ENCODE data around the gene LDB1. TPM values are rescaled to one million over a fixed set of nuclear protein-coding genes. Genes with fewer than 3 reads are reported as not detected.

Gene LDB1
- total and polyA plus RNA-seq, 4 donors = 2.4 to 51.9 (median 10.3) TPM

GRCh38 chr10:102113261-102113955, 6.8 kb downstream of the LDB1 start:
- WGBS = 76% methylated on average over 7 of the region's 7 CpGs
- TF ChIP-seq RAD21 (IDR thresholded peaks at IDR 0.05) = no peak
- TF ChIP-seq RXRA (IDR thresholded peaks at IDR 0.05) = no peak
- TF ChIP-seq TAF1 (conservative IDR thresholded peaks at IDR 0.05) = no peak
- TF ChIP-seq NR2F2 (IDR thresholded peaks at IDR 0.05) = no peak
- Histone ChIP-seq H3K27me3 (ENCODE audit: control insufficient read depth in 4 of 4, insufficient read depth in 4 of 4, low read length in 3 of 4) (no peaks in the 10 kb centered on the region), H3K9me3 (ENCODE audit: control insufficient read depth in 4 of 4, low read length in 3 of 4) (no peaks in the 10 kb centered on the region), H3K4me1 (ENCODE audit: control insufficient read depth in 4 of 4, insufficient read depth in 4 of 4, low read length in 3 of 4) (peaks cover 13 to 48% (median 42%) of the 10 kb centered on the region in 4 donors), H3K36me3 (ENCODE audit: control insufficient read depth in 4 of 4, insufficient read depth in 3 of 4, low read depth in 1 of 4, low read length in 3 of 4) (peaks cover 11 to 30% (median 27%) of the 10 kb centered on the region in 4 donors), H3K27ac (ENCODE audit: low read depth in 1 of 2, low read length in 2 of 2) (no peak overlapping the region), H3K4me3 (ENCODE audit: low read depth in 1 of 3, low read length in 3 of 3) (peak overlapping the region in 1 of 3 donors; percentile 18), H3K9ac (ENCODE audit: low read depth in 1 of 2, low read length in 2 of 2) (no peak overlapping the region)
- peak; percentile 50 for DNase-seq (ENCODE audit: low spot score)

- Histone ChIP-seq H3K9me3 (ENCODE audit: control insufficient read depth in 4 of 4, low read length in 3 of 4) (no peaks in the 10 kb centered on the region), H3K4me3 (ENCODE audit: low read depth in 1 of 3, low read length in 3 of 3) (no peak overlapping the region), H3K27me3 (ENCODE audit: control insufficient read depth in 4 of 4, insufficient read depth in 4 of 4, low read length in 3 of 4) (no peaks in the 10 kb centered on the region), H3K4me1 (ENCODE audit: control insufficient read depth in 4 of 4, insufficient read depth in 4 of 4, low read length in 3 of 4) (peaks cover 6 to 37% (median 31%) of the 10 kb centered on the region in 4 donors), H3K27ac (ENCODE audit: low read depth in 1 of 2, low read length in 2 of 2) (no peak overlapping the region), H3K36me3 (ENCODE audit: control insufficient read depth in 4 of 4, insufficient read depth in 3 of 4, low read depth in 1 of 4, low read length in 3 of 4) (peaks cover 17 to 39% (median 35%) of the 10 kb centered on the region in 4 donors), H3K9ac (ENCODE audit: low read depth in 1 of 2, low read length in 2 of 2) (no peak overlapping the region)
- no peak for TF ChIP-seq JUND (IDR thresholded peaks at IDR 0.05)
- no peak for TF ChIP-seq ATF3 (IDR thresholded peaks at IDR 0.05)
- TF ChIP-seq GABPA (IDR thresholded peaks at IDR 0.05 in 1 of 2, conservative IDR thresholded peaks at IDR 0.05 in 1 of 2) = no peak
- no peak for TF ChIP-seq MAX (IDR thresholded peaks at IDR 0.05)
- no peak for TF ChIP-seq YY1 (IDR thresholded peaks at IDR 0.05)
- TF ChIP-seq CTCF (IDR thresholded peaks at IDR 0.05; ENCODE audit: low read depth, low read length, missing input control) = no peak
- no peak for TF ChIP-seq FOXA1 (IDR thresholded peaks at IDR 0.05)
- no peak for TF ChIP-seq HNF4A (conservative IDR thresholded peaks at IDR 0.05)
- no peak for TF ChIP-seq FOXA2 (IDR thresholded peaks at IDR 0.05)
- no peak for TF ChIP-seq REST (IDR thresholded peaks at IDR 0.05)
- TF ChIP-seq EGR1 (IDR thresholded peaks at IDR 0.05; ENCODE audit: low read depth in 2 of 2) = no peak
- DNase-seq (ENCODE audit: low spot score) = peak; percentile 74
- WGBS = 76% methylated on average over 3 of the region's 3 CpGs
Observed at GRCh38 chr10:102112210-102112817, 7.9 kb downstream of the LDB1 start.

All from liver (tissue), 9 donors.